Left forelimb (tissue), 1 donor: ENCODE data around the gene GSKIP.
A peak's percentile ranks its signal among the peaks of the same experiment; 100 is the strongest.
"Not testable (repeated sequence)": the region's sequence is repeated elsewhere in the genome, so short reads cannot be mapped to it uniquely, and the experiment has no call there.

Experiments used
- DNase-seq: peaks from one replicate; pipeline ENCODE4 v3.0.0-alpha.2; 2018; ENCODE audit warnings: low spot score

Gene GSKIP

GRCh38 chr14:96362965-96363750 lies at the start of gene GSKIP, which contains the start of gene ATG2B:
GSKIP (plus strand) TSS chr14:96363526; CDS start chr14:96382248, 18,722 bp downstream.
ATG2B (minus strand) TSS chr14:96363341; CDS start chr14:96362976, 365 bp downstream.
- DNase-seq: peak; percentile 96

GRCh38 chr14:96316087-96316486 lies 47.2 kb upstream of the GSKIP start:
- no peak for DNase-seq

- no peak for DNase-seq
Measured at GRCh38 chr14:96318836-96319235, 44.5 kb upstream of the GSKIP start.

DNA sequence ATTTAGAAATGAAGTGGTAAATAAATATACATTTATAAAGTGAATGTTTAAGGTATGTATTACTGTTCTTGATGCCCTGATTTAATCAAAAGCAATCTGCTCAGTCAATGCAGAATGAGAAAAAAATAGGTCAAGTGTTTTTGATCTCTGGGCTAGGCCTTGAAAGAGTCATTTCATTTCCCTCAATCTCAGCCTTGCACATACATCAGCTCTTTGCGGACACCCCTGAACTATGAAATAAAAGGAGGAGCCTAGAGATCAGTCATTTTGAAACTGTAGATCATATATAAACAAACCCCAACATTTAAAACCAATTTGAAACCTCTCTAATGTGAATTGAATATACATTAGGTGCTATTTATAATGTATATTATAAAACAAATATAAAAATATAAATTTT lies 42.7 kb upstream of the GSKIP start:
- DNase-seq: no peak

DNA sequence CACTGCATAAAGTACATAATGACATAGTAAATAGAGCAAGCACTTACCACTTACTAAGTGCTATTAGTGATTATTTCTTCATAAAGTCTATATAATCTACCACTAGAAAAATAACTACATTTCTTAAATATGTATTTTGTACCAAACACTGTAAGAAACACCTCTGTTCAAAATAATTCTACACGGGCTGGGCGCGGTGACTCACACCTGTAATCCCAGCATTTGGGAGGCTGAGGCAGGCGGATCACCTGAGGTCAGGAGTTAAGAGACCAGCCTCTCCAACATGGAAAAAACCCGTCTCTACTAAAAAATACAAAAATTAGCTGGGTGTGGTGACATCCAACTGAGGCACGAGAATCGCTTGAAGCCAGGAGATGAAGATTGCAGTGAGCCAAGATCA lies 39.1 kb upstream of the GSKIP start:
- DNase-seq: no peak

- DNase-seq: no peak
Measured at GRCh38 chr14:96338551-96338950, 24.8 kb upstream of the GSKIP start.

DNA sequence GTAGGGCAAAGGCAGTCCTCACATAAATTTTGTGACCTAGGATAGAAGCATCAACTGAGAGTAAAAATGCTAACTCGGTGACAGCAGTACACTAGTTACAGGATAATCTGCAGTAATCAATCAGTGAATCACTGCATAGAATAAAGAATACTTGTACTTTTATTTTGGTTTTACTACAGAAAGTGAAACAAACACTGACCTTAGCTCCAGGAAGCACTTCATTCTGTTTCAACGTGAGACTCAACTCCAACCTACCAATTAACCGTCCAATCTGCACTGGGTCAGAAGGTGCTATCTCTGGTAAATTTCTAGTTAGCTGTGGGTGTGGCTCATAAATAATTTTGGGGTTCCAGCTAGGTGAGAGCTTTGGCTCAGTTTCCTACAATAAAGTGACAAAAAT lies 22.0 kb upstream of the GSKIP start:
- DNase-seq: no peak

GRCh38 chr14:96345669-96346068 lies 17.7 kb upstream of the GSKIP start:
- no peak for DNase-seq

GRCh38 chr14:96347957-96348356 lies 15.4 kb upstream of the GSKIP start:
- not testable (repeated sequence) for DNase-seq

GRCh38 chr14:96349286-96350075 lies 13.8 kb upstream of the GSKIP start:
- no peak for DNase-seq

DNA sequence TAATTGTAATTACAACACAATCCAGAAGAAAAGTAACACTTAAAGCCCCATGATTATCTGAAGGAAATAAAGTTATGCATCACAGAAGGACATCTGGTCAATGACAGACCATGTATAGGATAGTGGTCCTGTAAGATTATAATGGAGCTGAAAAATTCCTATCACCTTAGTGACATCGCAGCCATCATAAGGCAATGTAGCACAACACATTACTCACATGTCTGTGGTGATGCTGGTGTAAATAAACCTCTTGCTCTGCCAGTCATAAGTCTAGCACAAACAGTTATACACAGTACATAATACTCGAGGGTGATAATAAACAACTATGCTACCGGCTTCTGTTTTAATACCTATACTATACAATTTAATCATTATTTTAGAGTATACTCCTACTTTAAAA lies 11.3 kb upstream of the GSKIP start:
- no peak for DNase-seq

DNA sequence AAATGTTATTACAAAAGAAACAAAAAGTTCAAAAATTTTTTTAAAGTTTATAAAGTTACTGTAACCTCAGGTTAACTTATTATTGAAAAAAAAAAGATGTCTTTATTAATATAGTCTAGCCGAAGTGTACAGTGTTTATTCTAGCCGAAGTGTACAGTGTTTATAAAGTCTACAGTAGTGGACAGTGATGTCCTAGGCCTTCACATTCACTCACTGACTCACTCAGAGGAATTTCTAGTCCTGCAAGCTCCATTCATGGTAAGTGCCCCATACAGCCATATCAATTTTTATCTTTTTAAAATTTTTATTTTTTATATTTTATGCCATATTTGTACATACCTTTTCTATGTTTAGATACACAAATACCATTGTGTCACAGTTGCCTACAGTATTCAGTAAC lies 10.6 kb upstream of the GSKIP start:
- no peak for DNase-seq

- DNase-seq: no peak
Measured at GRCh38 chr14:96354246-96354645, 9.1 kb upstream of the GSKIP start.

DNA sequence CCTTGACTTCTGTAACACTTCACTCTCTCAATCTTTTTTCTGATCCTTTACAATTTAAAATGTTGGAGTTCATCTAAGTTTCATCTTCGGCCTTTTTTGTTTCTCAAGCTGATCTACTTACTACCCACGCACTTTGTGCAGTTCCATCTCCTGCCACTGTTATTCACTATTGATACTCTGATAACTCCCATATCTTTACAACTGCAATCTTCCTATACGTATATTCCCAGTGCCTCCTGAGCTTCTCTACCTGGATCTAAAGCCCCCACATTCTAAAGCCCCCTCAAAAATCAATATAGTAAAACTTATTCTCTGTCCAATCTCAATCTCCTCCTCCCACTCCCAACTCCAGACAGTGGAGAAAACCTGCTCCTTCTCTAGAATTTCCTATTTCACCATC lies 6.1 kb upstream of the GSKIP start:
- no peak for DNase-seq

DNA sequence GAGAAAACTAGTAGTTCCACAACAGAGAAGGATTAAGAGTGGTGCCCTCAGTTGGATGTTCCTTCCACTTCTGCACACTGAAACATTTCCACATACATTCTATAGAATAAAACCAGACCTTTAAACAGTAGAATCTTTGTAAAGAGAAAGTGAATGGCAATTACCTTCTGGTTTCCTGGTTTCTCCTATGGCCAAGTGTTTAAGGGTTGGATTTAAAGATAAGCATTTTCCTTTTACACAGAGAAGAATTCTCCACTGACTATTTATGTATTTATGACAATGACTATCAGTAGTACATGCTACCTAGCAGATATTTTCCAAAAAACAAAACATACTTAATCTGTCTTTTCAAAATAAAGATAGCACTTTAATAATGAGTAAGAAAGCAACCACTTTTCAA lies 3.4 kb upstream of the GSKIP start:
- DNase-seq: no peak

- DNase-seq: no peak
Measured at GRCh38 chr14:96362071-96362964, 1.0 kb upstream of the GSKIP start.

- no peak for DNase-seq
Measured at GRCh38 chr14:96363751-96364336, 518 bp downstream of the GSKIP start.

DNA sequence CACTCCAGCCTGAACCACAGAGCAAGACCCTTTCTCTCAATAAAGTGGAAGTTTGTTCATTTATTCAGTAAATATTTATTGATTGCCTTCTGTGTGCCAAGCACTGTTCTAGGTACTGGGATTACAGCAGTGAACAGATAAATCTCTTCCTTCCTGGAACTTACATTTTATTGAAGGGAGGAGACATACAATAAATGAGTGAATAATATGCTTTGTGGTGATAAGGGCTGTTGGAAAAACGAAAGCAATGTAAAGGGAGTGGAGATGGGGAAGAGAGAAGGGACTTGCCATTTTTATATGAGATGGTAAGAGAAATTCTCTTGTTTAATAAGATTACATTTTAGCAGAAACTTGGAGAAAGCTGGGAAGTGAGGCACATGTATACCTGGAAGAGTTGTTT lies 1.6 kb downstream of the GSKIP start:
- DNase-seq: no peak

DNA sequence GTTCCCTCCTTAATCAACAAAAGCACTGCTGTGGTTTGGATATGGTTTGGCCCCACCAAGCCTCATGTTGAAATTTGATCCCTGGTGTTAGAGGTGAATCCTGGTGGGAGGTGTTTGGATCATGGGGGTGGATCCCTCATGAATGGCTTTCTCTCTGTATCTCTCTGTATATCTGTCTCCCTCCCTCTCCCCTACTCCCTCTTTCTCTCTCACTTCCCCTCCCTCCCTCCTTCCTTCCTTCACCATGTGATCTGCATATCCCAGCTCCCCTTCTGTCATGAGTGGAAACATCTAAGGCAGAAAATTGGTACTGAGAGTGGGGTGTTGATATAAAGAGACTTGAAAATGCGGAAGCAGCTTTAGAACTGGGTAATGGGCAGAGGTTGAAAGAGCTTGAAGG lies 5.2 kb downstream of the GSKIP start:
- DNase-seq: no peak

DNA sequence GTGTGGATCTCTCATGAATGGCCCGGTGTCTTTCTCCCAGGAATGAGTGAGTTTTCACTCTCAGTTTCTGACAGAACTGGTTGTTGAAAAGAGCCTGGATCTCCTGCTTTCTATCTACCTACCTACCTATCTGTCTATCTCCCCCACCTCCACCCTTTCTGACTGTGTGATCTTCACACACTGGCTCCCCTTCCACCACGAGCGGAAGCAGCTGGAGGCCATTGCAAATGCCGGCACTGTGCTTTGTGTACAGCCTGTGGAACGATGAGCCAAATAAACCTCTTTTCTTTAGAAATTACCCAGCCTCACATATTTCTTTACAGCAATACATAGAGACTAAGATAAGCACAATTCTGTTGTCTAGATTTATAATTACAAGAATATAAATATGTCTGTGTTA lies 7.2 kb downstream of the GSKIP start:
- DNase-seq: no peak

DNA sequence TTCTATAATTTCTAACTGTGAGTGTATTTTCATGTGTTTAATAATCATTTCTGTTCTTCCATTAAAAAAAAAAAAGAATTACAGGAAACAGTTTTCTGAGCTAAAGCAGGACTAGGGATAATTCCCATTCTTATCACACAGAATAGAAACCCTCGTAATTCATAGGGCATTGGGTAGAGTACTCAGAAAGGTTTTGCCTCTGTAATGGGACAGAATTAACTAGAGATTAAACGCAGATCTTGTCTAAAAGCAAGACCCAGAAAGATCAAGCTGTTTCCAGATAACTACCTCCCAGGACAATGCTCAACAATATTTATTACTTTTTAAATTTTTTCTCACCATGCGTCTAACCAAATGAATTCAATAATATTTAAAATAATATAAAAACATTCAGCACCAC lies 10.2 kb downstream of the GSKIP start:
- DNase-seq: no peak

DNA sequence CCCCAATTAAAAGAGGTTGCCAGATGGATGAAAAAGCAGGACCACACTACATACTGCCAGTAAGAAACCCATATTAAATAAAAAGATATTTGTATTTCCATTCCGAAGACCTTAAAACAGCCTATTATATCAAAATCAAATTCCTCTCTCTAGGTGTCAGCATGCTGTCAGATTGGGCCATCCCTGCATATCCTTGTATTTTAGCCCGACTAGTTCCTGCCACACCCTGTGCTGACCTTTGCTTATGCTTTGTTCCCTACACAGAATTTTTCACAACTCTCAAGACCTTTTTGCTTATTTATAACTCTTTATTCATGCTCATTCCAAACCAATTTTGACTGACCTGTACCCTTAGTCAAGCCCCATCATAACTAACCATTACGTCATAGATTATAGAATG lies 12.8 kb downstream of the GSKIP start:
- no peak for DNase-seq
